GM10266 (cell line): ENCODE measurements around the gene ACRBP.

Experiments used
- DNase-seq: peaks from one replicate; pipeline ENCODE4 v3.0.0; 2012; ENCODE audit errors: extremely low spot score
- TF ChIP-seq, protein P1 (sequence below): IDR thresholded peaks from 2 replicates; pipeline ENCODE4 v1.5.1; 2012; ENCODE audit warnings: mild to moderate bottlenecking, low read depth; ENCODE audit not compliant: control insufficient read depth, insufficient read depth; ENCODE audit errors: missing control alignments

Gene ACRBP

DNA sequence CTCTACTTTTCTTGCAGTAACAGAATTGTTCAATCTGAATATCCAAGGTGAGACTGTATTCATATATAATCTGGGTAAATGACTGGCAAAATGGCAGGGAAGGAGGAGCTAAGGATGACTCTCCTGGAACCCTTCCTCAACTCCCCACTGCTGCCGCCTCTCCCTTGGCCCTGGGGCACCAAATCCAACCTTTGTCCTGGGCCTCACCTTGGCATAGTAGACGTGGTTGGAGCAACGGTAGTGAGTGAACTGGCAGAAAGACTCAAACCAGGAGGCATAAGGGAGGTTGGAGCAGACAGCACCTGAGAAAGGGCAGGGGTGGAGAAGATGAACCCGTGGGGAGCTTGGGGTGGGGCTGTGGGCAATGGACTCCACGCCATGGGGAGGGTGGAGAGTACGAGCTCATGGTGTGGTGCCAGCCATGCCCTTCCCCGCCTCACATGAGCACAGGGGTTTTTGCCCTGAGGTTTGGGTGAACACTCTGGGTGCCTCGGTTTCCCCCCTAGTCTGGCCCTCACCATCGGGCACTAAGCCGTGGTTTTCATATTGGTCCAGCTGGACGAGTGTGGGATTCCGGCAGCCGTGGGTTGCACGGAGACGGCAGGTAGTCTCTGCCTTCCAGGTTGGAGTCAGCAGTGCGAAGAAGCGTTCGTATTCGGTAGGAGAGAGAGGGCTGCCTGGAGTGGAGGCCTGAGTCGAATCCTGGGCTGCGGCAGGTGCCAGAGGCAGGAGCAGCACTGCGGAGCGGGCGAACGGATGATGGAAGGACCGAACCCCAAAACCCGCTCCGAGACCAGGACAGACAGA, 753 bp downstream of the ACRBP start:
- no peak for DNase-seq

DNA sequence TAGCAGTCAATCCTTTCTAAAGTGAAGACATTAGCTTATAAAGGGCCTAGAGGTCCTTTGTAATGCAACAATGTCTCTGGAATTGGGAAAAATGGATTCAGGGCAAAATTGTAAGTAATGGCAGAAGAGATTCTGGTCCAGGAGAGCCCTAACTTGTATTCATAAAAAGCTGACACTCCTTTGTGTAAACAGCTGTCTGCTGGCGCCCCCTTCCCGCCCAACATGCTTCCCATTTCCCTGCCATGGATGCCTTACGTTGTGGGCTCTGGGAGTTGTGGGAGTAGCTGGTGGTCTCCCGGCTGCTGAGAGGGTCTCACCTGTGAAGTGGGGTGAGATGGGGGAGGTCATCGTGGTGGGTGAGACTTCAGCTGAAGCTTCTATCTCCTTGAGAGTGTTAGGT, 2.3 kb downstream of the ACRBP start:
- TF ChIP-seq, protein P1, sequence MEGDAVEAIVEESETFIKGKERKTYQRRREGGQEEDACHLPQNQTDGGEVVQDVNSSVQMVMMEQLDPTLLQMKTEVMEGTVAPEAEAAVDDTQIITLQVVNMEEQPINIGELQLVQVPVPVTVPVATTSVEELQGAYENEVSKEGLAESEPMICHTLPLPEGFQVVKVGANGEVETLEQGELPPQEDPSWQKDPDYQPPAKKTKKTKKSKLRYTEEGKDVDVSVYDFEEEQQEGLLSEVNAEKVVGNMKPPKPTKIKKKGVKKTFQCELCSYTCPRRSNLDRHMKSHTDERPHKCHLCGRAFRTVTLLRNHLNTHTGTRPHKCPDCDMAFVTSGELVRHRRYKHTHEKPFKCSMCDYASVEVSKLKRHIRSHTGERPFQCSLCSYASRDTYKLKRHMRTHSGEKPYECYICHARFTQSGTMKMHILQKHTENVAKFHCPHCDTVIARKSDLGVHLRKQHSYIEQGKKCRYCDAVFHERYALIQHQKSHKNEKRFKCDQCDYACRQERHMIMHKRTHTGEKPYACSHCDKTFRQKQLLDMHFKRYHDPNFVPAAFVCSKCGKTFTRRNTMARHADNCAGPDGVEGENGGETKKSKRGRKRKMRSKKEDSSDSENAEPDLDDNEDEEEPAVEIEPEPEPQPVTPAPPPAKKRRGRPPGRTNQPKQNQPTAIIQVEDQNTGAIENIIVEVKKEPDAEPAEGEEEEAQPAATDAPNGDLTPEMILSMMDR, result peak; percentile 29
- no peak for DNase-seq

More for the DNA sequence above, 753 bp downstream of the ACRBP start:
- TF ChIP-seq, protein P1, result no peak

DNA sequence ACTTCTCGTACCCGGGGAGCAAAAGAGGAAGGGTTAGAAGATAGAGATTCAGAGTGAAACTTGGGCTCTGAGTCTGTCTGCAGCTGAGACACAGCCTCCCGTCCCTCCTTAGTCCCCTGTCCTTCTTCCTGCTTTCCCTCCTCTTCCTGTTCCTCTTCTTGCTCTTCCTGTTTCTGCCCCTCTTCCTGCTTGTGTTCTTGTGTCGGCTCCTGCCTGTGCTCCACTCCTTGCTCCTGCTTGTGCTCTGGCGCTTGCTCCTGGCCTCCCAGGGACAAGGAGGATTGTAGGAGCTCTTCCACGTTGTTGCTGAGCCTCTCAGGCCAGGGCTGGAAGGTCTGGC, 3.0 kb downstream of the ACRBP start:
- DNase-seq, result no peak
- TF ChIP-seq, protein P1, result no peak

DNA sequence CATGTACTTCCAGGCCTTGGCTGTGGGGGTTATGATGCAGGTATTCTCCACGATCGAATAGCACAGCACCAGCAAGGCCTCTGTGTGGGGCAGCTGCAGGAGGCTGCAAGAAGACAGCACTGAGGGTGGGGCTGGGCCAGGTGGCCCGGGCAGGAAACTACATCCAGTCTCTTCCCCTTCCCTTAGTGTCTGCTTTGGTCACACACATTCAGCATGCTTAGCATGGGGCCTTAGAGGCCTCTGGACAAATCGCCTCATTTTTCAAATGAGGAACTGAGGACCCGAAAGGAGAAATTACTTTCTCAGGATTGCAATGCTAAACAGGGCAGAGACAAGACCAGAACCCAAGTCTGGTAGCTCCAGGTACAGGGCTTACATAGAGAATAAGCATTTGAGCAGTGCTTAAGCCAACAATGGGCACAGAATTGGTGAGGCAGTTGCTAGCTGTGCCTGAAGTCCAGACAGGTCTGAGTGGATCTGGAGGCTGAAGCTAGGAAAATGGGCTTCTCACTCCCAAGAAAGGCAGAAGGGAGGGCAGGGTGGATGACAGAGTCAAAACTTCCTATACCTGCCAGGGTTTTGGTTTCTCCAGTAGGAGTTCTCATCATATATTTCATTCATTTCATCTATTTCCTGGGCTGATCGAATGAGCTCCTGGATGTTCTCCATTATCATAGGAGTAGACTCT, 3.5 kb downstream of the ACRBP start:
- TF ChIP-seq, protein P1, result no peak
- DNase-seq, result no peak

DNA sequence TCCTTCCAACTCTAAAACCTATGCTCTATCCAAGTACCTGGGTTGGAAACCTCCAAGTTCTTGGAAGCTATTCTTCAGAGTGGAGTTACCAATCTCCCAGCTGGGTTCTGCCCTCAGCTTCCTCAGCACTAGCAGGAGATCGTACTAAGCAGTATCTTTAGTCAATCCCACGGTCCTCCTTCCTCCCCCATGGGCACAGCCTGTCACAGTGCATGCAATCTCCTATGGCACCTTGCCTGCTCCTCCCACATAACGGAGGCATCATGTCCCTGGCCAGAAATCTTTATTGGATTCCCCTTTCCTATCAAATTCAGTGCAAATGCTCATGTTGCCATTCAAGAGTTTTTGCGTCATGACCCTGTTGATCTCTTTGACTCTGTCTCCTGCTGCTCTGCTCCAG, 6.1 kb downstream of the ACRBP start:
- TF ChIP-seq, protein P1, result no peak
- no peak for DNase-seq

DNA sequence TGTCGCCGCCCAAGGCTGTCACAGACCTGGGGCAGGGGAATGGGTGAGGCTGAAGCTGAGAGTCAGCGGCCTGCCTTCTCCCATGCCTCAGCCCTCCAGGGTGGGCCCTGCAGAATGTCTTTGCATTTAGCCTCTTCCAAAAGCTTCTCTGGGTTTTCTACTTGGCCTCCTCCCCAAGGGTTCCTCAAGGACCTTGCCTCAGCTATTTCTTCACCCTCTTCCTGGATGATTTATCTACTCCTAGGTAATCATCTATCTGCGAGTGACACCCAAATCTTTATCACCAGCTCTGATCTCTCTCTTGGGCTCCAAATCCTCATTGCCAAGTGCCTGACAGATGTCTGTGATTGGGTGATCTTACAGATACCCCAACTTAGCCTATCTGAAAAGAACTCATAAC, 6.7 kb downstream of the ACRBP start:
- TF ChIP-seq, protein P1, result no peak
- no peak for DNase-seq
